HFF-Myc (cell line): ENCODE results near the gene SLC2A6.

Source experiments
- DNase-seq: peaks from one replicate; pipeline ENCODE4 v3.0.0-alpha.2; 2011; ENCODE audit warnings: low read depth; ENCODE audit errors: extremely low read depth
- H3K4me3 ChIP-seq: replicated peaks from 2 replicates; pipeline ENCODE4 v1.5.1; 2011; ENCODE audit warnings: low read depth, mild to moderate bottlenecking, control low read depth, low read length
- TF ChIP-seq, protein P1 (sequence below): IDR thresholded peaks from 2 replicates; pipeline ENCODE4 v1.5.1; 2012; ENCODE audit warnings: mild to moderate bottlenecking, low read depth, low read length, control low read depth; ENCODE audit errors: missing control alignments

SLC2A6 gene

DNA sequence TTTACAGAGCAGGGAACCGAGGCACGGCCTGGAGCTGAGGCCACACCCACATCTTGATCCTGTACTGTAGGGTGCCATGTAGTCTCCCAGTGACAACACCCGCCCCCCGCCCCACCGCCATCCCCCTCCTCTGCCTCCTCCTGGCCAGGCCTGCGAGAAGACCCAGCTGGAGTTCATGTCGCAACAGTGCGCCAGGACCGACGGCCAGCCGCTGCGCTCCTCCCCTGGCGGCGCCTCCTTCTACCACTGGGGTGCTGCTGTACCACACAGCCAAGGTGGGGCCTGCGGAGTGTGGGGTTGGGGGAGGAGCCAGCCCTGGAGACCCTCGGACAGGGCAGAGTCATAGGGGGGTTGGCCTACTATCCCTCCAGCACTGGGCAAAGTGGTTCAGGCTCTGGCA, 42.2 kb downstream of the SLC2A6 start:
- DNase-seq = no peak
- TF ChIP-seq, protein P1, sequence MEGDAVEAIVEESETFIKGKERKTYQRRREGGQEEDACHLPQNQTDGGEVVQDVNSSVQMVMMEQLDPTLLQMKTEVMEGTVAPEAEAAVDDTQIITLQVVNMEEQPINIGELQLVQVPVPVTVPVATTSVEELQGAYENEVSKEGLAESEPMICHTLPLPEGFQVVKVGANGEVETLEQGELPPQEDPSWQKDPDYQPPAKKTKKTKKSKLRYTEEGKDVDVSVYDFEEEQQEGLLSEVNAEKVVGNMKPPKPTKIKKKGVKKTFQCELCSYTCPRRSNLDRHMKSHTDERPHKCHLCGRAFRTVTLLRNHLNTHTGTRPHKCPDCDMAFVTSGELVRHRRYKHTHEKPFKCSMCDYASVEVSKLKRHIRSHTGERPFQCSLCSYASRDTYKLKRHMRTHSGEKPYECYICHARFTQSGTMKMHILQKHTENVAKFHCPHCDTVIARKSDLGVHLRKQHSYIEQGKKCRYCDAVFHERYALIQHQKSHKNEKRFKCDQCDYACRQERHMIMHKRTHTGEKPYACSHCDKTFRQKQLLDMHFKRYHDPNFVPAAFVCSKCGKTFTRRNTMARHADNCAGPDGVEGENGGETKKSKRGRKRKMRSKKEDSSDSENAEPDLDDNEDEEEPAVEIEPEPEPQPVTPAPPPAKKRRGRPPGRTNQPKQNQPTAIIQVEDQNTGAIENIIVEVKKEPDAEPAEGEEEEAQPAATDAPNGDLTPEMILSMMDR = no peak
- no peak overlapping the region for H3K4me3 ChIP-seq

DNA sequence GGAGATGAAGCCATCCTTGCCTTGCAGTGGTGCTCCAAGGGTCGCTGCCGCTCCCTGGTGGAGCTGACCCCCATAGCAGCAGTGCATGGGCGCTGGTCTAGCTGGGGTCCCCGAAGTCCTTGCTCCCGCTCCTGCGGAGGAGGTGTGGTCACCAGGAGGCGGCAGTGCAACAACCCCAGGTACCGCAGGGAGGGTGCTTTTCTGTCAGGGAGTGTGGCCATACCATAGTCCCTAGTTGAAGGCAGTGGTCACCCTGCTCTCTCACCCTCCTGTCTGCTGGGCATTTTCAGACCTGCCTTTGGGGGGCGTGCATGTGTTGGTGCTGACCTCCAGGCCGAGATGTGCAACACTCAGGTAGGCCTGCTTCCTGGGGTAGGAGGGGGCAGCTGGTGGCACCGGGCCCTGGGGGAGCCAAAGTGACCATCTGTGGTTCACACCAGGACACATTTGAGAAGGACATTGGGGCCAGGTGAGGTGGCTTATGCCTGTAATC, 45.5 kb downstream of the SLC2A6 start:
- no peak overlapping the region for H3K4me3 ChIP-seq
- TF ChIP-seq, protein P1 = no peak

DNA sequence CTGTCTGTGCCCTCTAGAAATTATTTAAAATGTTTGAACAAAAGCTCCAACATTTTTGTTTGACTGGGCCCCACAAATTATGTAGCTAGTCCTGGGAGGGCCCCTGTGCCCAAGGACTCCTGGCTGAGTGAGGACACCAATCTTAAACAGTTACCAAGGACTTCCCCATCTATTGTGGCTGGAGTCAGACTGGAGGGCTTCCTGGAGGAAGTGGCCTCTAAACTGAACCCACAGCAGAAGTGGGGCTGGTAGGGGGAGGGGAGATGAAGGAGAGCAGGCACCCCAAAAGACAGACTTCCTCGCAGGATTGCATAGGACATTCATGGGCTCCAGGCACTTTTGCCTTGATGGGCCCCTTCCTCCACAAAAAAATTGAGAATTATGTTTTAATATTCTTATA, 48.7 kb downstream of the SLC2A6 start:
- H3K4me3 ChIP-seq = no peak overlapping the region
- no peak for DNase-seq
- TF ChIP-seq, protein P1 = no peak

More for the DNA sequence above, 45.5 kb downstream of the SLC2A6 start:
- no peak for DNase-seq

DNA sequence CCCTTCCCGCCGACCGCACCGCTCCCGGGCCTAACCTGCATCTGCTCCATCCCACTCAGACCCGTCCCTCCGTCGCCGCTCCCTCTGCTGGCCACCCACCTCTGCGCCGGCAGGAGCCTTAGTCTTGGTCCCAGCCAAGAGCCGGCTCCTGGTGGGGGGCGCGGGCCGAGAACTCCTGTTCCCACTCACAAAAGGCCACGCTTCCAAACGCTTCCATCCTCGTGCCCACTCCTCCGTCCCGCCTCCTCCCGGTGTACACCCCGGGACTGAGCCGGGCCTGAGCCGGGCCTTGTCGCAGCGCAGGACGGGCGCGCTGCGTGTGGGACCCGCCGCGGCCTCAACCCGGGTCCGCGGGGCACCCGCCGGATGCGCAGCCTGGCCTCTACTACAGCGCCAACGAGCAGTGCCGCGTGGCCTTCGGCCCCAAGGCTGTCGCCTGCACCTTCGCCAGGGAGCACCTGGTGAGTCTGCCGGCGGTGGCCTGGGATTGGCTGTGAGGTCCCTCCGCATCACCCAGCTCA, 49.2 kb downstream of the SLC2A6 start:
- DNase-seq = no peak
- TF ChIP-seq, protein P1 = peak; percentile 46
- no peak overlapping the region for H3K4me3 ChIP-seq

DNA sequence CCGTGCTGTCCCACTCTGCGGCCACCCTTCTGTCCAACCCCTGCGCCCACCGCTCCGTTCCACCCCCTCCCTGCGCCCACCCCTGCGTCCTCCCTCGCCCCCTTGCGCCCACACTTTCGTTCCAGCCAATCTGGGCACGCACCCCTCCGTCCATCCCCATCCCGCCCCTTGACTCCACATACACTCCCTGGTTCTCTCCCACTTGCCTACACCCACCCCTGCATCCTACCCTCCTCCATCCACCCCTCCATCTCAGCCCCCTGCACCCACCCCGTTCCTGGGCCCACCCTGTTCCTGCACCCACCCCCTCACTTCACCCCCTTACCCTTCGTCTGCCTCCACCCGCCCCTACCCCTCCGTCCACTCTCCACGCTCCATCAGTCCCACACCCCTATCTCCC, 49.7 kb downstream of the SLC2A6 start:
- no peak overlapping the region for H3K4me3 ChIP-seq
- TF ChIP-seq, protein P1 = no peak
- no peak for DNase-seq

DNA sequence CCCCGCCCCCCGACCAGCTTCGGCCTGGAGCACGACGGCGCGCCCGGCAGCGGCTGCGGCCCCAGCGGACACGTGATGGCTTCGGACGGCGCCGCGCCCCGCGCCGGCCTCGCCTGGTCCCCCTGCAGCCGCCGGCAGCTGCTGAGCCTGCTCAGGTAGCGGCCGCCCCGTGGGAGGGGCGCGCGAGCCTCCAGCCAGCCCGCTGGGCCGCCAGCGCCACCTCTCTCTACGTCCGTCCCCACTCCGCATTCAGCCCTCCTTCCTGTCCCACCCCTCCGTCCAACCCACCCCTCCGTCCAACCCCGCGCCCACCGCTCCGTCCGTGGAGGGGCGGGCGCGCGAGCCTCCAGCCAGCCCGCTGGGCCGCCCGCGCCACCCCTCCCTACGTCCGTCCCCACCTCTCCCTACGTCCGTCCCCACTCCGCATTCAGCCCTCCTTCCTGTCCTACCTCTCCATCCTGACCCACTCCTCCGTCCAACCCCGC, 50.2 kb downstream of the SLC2A6 start:
- TF ChIP-seq, protein P1 = no peak
- DNase-seq = no peak
- no peak overlapping the region for H3K4me3 ChIP-seq
